Fibroblast of skin of left biceps (primary cell): ENCODE data around the gene CARD14.
"Not testable (repeated sequence)": the region's sequence is repeated elsewhere in the genome, so short reads cannot be mapped to it uniquely, and the experiment has no call there.

Experiments
- DNase-seq, 2 experiments: peaks; one replicate each; pipeline ENCODE4 v3.0.0-alpha.2; 2013; ENCODE audit warnings: low read depth in 2 of 2

Gene CARD14

DNA sequence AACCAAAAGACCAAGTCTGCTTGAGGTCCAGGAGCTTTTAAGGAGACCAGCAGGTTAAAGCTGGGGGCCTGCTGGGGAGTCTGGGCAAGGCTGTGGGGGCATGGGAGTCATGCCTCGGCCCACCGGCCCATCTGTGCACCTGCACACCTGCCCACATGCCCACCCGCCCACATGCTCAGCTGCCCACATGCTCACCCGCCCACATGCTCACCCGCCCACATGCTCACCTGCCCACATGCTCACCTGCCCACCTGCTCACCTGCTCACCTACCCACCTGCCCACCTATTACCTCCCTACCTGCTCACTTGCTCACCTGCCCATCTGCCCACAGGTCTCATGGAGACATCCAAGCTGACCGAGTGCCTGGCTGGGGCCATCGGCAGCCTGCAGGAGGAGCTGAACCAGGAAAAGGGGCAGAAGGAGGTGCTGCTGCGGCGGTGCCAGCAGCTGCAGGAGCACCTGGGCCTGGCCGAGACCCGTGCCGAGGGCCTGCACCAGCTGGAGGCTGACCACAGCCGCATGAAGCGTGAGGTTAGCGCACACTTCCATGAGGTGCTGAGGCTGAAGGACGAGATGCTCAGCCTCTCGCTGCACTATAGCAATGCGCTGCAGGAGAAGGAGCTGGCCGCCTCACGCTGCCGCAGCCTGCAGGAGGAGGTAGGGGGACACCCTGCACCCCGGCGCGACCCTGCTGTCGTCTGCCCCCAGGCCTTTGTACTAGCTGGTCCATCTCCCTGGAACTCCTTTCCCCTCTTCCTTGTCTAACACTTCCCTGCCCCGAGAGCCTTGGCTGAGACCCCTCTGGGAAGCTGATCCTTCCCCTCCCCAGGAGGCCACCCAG lies 14.0 kb downstream of the CARD14 start:
- DNase-seq: no peak

DNA sequence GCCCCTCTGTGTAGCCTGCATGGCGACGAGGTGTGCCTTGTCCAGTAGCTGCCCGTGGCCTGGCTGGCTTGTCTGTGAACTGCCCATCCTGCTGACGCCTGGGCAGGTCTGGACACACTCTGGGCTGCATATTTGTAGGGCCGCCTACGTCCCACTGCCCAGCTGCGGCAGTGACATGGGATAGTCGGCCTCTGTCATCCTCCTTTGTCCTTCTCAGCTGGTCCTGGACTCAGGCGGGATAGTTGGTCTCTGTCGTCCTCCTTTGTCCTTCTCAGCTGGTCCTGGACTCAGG lies 14.5 kb downstream of the CARD14 start:
- DNase-seq: no peak

DNA sequence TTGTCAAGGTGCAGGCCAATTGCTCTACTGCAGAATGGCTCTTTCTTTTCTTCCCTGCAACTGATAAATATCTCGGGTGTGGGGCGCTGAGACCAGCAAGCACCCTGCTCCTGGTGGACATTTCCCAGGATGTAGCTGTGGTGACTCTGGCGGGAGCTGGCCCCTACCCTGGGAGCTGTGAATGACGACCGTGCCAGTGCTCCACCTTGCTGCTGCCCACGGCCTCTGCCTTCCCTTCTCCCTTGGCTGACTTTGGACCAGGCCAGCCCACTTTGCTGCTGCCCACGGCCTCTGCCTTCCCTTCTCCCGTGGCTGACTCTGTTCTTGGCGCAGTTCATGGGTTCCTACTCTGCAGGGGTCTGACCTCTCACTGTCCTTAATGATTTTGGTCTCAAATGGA lies 16.1 kb downstream of the CARD14 start:
- DNase-seq: no peak

DNA sequence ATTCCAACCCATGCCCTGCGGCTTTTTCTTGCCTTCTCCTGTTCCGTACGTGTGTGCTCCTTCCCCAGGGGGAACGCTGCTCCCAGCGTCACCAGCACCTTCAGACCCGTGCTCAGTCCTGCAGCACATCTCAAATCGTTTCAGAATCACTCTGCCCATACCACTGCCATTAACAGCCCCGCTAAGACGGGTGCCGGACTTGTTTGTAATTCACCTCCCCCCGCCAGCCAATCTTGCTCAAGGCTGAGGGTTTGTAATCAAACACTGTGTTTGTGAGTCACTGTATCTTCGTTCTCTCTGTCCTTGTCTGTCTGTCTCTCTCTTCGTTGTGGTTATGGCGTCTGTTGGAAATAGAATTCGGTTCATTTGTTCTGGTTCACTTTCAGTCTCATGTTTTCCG lies 17.3 kb downstream of the CARD14 start:
- no peak for DNase-seq

DNA sequence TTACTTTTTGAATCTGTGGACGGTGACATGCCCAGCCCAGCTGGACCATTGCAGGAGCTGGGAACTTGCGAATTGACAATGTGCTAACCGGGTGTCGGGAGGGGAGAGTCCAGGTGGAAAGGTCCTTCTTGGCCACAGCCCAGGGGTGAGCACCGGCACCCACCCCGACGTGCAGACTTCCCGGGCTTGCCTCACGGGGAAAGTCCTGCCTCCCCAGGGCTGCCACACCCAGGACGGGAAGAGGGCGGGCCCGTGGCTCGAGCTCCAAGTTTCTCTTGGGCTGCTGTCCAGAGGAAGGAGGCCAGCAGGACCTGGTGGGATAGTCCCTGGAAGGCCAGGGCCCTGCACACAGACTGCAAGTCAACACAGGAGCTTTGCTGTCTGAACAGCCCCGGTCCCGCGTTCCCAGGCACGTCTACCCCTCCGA lies 17.7 kb downstream of the CARD14 start:
- no peak for DNase-seq

DNA sequence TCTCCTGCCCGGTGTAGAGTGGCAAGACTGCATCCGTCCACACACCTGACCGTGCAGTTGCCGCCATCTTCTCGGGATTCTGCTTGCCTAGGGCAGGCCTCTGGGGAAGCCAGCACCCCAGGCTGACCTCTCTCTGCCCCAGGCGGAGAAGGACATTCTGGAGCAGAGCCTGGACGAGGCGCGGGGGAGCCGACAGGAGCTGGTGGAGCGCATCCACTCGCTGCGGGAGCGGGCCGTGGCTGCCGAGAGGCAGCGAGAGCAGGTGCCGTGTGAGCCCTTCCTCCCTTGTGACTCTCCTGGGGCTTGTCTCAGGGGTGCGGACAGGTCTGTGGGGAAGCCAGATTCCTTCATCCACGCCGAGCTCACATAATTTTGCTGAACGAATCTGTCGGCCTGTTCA lies 19.8 kb downstream of the CARD14 start:
- no peak for DNase-seq

DNA sequence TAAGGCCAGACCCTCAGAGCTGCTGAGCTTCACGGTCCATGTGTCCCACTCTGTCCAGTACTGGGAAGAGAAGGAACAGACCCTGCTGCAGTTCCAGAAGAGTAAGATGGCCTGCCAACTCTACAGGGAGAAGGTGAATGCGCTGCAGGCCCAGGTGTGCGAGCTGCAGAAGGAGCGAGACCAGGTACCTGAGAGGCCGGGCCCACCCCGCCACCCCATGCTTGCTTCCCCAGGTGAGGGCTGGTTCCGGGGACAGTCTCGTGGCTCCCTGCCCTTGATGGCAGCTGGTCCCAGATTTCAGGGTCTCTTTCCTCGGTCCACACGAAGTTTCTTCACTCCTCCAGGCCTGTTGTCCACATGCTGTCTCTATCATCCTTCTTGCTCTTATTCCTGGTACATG lies 20.9 kb downstream of the CARD14 start:
- no peak for DNase-seq

DNA sequence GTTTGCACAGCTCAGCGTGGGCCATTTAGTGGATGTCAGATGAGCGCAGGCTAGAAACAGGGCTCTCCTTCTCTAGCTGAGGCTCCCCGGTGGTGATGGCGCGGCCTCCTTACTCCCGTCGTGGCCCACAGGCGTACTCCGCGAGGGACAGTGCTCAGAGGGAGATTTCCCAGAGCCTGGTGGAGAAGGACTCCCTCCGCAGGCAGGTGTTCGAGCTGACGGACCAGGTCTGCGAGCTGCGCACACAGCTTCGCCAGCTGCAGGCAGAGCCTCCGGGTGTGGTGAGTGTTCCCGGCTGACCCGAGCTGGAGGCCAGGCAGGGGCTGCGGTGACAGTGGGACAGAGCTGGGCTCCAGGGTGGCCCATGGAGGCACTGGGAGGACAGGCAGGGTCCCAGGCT lies 21.4 kb downstream of the CARD14 start:
- DNase-seq: no peak

DNA sequence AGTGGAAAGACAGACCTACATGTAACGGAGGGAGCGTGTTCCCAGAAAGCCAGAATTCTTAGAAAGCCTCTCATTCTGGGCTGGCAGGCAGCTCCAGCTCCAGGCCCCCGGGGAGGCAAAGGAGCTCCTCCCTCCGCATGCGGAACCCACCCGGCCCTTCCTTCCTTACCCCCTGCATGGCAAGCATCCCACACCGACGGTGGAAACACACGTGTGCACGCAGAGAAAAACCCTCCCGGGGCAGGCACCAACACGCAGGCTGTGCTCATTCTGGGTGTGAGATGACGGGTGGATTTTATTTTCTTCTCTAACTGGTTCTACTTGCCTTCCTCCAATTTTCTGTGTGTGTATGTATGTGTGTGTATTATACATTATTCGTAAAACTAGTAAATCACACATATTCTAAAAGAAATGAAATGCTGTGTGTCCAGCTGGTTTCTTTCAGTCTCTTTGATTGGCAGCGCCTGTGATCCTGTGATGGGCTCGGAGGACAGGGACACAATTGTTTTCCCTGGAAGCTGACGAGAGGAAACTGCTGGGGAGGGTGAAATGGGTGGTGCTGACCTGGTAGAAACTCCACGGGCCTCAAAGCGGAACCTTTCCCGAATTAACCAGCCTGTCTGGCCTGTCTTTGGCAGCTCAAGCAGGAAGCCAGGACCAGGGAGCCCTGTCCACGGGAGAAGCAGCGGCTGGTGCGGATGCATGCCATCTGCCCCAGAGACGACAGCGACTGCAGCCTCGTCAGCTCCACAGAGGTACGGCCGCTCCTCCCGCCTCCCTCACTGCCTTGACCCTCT lies 22.2 kb downstream of the CARD14 start:
- no peak for DNase-seq

DNA sequence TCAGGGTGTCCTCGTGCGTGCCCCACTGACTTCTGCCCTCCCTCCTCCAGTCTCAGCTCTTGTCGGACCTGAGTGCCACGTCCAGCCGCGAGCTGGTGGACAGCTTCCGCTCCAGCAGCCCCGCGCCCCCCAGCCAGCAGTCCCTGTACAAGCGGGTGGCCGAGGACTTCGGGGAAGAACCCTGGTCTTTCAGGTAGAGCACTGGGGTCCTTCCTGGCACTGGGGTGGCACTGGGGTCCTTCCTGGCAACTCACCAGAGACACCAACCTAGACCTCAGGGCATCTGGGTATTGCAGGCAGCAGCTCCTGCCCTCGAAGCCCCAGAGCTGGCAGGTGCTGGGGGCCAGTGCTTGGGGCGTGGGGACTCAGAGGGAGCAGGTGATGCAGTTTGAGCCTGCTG lies 25.3 kb downstream of the CARD14 start:
- DNase-seq: no peak

DNA sequence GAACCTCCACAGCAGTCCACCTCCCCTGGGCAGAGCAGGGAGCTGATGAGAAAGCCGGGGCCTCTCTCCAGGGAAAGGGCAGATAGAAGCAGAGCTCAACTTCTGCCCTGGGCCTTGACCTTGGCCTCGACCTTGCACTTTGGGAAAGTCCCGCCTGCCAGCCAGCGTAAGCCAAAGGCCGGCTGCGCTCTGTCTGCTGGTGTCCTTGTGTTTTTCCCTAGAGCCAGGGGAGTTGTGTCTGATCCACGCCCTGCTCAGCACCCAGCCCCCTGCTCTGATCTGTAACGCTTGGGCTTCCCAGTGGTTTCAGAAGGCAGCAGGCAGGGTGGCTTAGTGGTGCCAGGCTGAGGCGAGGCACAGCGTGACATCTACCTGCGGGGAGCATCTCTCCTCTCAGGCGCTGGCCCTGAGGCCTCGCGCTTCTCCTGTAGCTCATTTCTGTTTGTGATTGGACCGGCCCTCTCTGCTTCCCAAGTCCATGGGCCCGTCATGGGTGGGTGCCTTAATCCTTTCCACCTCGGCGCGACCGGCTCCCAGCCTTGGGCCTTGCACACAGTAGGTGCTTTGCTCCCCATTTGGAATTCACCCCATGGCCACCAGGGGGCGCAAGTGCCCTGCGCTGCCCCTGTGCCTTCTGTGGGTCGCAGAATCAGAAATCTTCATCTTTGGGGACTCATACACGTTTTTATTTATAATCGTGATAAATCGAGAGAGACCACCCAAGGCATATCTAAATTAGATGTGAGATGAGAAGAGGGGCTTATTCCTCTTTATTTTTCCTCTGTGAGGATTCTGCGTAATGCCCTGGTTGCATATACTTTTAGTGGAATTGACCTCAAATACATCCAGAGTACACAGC lies 26.1 kb downstream of the CARD14 start:
- DNase-seq: no peak

DNA sequence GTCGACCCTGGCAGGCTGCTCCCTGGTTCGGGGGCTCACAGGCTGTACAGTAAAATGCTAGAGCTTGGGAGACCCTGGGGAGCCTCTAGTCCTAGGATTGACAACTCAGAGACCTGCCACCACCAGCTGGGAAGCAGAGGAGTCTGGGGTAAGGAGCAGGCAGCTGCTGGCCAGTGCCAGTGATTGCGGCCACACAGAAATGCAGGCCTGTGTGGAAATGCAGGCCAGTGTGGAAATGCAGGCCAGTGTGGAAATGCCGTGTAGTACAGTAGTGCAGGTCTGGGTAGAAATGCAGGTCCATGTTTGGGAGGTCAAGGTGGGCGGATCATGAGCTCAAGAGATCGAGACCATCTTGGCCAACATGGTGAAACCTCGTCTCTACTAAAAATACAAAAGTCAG lies 26.8 kb downstream of the CARD14 start:
- no peak for DNase-seq

DNA sequence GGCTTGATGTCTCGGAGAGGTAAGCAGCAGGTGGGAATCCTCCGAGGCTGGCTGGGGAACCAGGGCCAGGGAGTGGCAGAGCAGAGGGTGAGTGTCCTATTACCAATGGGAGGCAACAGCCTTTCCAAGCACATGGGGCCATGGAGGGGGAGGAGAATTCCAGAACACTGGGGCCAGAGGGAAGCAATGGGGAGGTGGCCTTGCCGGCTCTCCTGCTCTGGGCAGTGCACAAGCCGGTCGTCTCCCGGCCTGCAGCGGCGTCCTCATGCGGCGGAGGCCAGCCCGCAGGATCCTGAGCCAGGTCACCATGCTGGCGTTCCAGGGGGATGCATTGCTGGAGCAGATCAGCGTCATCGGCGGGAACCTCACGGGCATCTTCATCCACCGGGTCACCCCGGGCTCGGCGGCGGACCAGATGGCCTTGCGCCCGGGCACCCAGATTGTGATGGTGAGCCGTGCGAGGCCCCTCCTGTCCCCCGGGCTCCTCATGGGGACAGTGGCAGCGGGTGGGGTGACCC lies 28.4 kb downstream of the CARD14 start:
- DNase-seq: no peak

DNA sequence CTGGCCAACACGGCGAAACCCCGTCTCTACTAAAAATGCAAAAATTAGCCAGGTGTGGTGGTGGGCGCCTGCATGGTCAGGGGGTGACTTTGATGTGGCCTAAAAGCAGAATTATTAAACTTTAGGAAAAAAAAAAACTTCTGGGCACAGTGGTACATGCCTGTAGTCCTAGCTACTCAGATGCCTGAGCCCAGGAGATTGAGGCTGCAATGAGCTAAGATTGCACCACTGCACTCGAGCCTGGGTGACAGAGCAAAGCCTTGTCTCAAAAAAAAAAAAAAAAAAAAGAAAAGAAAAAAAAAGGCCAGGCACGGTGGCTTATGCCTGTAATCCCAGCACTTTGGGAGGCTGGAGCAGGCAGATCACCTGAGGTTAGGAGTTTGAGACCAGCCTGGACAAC lies 29.5 kb downstream of the CARD14 start:
- not testable (repeated sequence) for DNase-seq

DNA sequence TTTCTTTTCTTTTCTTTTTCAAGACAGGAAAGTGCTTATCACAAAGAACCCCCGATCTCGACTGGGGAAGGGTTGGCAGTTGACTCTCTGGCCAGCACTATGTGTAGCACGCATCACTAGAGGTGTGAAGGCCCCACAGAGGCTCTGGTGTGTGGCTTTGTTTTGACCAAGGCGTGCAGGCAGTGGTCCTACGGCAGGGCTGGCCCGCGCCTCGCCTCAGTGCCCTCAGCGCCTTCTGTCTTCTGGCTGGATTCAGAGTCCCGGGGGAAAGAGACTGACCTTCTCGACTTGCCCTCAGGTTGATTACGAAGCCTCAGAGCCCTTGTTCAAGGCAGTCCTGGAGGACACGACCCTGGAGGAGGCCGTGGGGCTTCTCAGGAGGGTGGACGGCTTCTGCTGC lies 31.6 kb downstream of the CARD14 start:
- no peak for DNase-seq

DNA sequence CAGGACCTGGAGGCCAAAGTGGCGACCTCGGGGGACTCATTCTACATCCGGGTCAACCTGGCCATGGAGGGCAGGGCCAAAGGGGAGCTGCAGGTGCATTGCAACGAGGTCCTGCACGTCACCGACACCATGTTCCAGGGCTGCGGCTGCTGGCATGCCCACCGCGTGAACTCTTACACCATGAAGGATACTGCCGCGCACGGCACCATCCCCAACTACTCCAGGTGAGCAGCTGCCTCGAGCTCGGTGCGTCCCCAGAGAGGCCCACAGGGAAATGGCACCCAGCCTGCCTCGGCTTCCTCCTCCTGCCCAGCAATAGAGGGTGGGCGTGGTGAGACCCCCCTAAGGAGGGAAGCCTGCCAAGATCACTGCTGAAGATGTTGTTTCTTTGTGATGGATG lies 32.4 kb downstream of the CARD14 start:
- DNase-seq: no peak

DNA sequence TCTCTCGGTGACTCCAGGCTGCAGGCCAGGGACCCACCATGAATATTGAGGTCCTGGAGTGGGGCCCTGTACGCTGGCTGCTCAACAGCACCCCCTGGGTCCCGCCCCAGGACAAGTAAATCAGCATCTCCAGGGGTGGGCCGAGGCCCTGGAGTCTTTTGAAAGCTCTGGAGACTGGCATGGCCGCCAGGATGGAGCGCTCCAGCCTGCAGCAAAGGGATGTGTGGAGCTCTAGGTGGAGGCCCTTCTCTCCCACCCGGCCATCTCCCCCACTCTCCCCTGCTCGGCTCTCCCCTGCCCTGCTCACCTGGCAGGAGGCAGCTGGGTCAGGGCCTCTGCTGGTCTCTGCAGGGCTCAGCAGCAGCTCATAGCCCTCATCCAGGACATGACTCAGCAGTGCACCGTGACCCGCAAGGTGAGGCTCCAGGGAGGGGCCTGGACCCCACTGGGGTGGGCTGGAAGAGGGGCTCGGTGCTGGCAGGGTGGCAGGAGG lies 33.7 kb downstream of the CARD14 start:
- no peak for DNase-seq

DNA sequence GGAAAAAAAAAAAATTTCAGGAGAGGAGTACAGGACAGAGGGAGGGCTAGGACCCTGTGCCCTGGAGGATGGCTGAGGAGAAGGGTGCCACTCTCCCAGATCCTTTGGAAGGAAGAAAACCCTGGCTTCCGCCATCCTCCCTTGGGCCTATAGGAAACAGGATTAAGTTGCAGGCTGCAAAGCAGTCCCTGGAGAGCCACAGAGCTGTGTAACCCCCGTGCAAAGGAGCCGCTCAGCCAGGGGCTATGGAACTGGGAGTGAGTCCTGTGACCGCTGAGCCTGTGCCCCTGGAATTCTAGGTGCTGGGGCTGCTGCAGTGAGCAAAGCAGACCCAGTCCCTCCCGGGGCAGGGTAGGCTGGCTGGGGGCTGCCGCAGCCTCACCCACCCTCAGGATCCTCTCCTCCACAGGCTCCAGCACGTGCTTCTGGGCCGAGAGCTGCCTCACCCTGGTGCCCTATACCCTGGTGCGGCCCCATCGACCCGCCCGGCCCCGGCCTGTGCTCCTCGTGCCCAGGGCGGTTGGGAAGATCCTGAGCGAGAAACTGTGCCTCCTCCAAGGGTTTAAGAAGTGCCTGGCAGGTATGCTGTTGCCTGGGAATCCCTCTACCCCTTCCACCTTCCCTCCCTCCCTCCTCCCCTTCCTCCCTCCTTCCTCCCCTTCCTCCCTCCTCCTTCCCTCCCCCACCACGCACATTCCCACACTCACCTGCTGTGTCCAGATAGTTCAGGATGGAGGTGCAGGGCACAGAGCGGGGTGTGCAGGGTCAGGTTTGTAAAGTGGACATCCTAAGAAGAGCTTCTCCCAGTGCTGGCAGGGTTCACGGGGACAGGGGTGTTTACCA lies 35.0 kb downstream of the CARD14 start:
- no peak for DNase-seq

DNA sequence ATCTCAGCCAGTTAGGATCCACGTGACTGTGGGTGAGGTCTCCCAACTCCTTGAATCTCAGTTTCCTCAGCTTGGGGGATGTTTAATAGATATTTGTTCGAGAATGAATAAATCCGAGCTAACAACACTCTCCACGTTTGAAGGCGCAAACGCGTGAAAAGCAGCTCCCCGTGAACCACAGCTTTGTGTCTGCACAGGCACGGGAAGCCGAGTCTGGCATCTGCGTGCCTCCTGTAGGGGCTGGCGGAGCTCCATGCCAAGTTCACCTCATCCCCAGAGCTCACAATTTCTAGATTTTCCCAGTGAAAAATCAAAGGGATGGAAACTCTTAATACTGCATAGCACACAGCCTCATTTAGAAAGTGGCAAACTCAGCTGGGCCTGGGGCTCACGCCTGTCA lies 36.0 kb downstream of the CARD14 start:
- DNase-seq: no peak

DNA sequence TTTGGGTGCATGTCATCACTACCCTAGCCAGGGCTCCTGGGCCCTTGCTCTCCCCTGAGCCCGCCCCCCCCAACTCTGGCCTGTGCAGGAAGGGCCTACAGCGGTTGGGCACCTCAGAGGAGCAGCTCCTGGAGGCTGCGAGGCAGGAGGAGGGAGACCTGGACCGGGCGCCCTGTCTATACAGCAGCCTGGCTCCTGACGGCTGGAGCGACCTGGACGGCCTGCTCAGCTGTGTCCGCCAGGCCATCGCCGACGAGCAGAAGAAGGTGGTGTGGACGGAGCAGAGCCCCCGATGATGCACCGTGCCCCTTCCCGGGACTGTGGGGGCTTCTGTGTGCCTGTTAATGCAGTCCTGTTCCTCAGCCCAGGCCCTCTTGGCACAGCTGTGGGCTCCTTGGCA lies 38.2 kb downstream of the CARD14 start:
- no peak for DNase-seq

DNA sequence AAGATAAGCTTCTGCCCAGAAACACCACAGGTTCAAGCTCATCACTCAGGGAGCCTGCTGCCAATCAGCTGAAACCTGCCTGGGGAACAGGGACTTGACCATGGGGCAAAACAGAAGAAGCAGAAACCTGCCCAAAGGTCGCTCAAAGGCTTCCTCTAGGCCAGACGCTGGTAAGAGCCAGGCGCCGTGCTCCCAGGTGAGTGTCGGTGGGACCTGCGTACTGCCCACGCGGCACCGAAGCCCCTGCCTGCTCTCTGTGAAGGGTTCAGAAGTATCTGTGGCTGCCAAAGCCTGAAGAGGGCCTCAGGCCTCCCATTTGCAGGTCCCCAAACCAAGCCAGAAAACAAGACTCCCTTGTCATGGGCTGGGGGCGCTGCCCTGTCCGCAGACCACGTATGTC lies 39.9 kb downstream of the CARD14 start:
- no peak for DNase-seq
